HG02798 (cell line): ENCODE data around the gene THSD4.

Source experiments
- ATAC-seq: cut with Tn5 transposase; IDR thresholded peaks from one replicate; pipeline ENCODE4 v1.9.1; 2021; ENCODE audit warnings: mild to moderate bottlenecking; ENCODE audit not compliant: unreplicated experiment, poor library complexity

The THSD4 gene

GRCh38 chr15:71545223-71545760 lies 430.0 kb downstream of the THSD4 start:
- ATAC-seq: no peak

- ATAC-seq: no peak
Observed at GRCh38 chr15:71545923-71546322, 430.7 kb downstream of the THSD4 start.

- no peak for ATAC-seq
Observed at GRCh38 chr15:71547011-71547410, 431.7 kb downstream of the THSD4 start.

GRCh38 chr15:71548401-71548807 lies 433.1 kb downstream of the THSD4 start:
- no peak for ATAC-seq

GRCh38 chr15:71549091-71549490 lies 433.8 kb downstream of the THSD4 start:
- no peak for ATAC-seq

GRCh38 chr15:71549697-71550096 lies 434.4 kb downstream of the THSD4 start:
- no peak for ATAC-seq

- no peak for ATAC-seq
Observed at GRCh38 chr15:71551566-71551965, 436.3 kb downstream of the THSD4 start.

GRCh38 chr15:71559098-71559497 lies 443.8 kb downstream of the THSD4 start:
- ATAC-seq: no peak

GRCh38 chr15:71559616-71560015 lies 444.3 kb downstream of the THSD4 start:
- ATAC-seq: no peak

- no peak for ATAC-seq
Observed at GRCh38 chr15:71562251-71562650, 447.0 kb downstream of the THSD4 start.

- no peak for ATAC-seq
Observed at GRCh38 chr15:71564217-71564616, 448.9 kb downstream of the THSD4 start.

- no peak for ATAC-seq
Observed at GRCh38 chr15:71565006-71565405, 449.7 kb downstream of the THSD4 start.

GRCh38 chr15:71565631-71566160 lies 450.4 kb downstream of the THSD4 start:
- no peak for ATAC-seq

GRCh38 chr15:71566226-71566625 lies 451.0 kb downstream of the THSD4 start:
- ATAC-seq: no peak

- ATAC-seq: no peak
Observed at GRCh38 chr15:71567173-71567572, 451.9 kb downstream of the THSD4 start.

GRCh38 chr15:71568227-71568626 lies 453.0 kb downstream of the THSD4 start:
- no peak for ATAC-seq

- ATAC-seq: no peak
Observed at GRCh38 chr15:71570736-71571135, 455.5 kb downstream of the THSD4 start.

GRCh38 chr15:71571641-71572040 lies 456.4 kb downstream of the THSD4 start:
- no peak for ATAC-seq

GRCh38 chr15:71572452-71573053 lies 457.3 kb downstream of the THSD4 start:
- ATAC-seq: no peak

- no peak for ATAC-seq
Observed at GRCh38 chr15:71573599-71573998, 458.3 kb downstream of the THSD4 start.

GRCh38 chr15:71575474-71576045 lies 460.3 kb downstream of the THSD4 start:
- ATAC-seq: no peak

GRCh38 chr15:71577071-71577470 lies 461.8 kb downstream of the THSD4 start:
- ATAC-seq: no peak
